Lower lobe of right lung (tissue), 2 donors: ENCODE data around the gene DNAJB2. TPM values are rescaled to one million over a fixed set of nuclear protein-coding genes. Genes with fewer than 3 reads are reported as not detected.

Experiments used
- ATAC-seq, 2 donors: fragments of 200-7000 bp; cut with Tn5 transposase; one replicate each; pipeline ENCODE4 v1.9.1; 2020 to 2022; ENCODE audit warnings: mild to moderate bottlenecking in 2 of 2, moderate library complexity in 2 of 2
- DNase-seq: peaks from one replicate; pipeline ENCODE4 v3.0.0-alpha.2; 2020
- H3K27ac ChIP-seq: fragments of 200-600 bp; one replicate; pipeline ENCODE4 v1.8.0; 2022
- H3K27me3 ChIP-seq: fragments of 200-600 bp; one replicate; pipeline ENCODE4 v1.8.0; 2022; ENCODE audit warnings: low read depth
- H3K36me3 ChIP-seq: fragments of 200-600 bp; one replicate; pipeline ENCODE4 v1.8.0; 2022; ENCODE audit warnings: mild to moderate bottlenecking
- H3K4me1 ChIP-seq: fragments of 200-600 bp; one replicate; pipeline ENCODE4 v1.8.0; 2022
- H3K4me3 ChIP-seq: fragments of 200-600 bp; one replicate; pipeline ENCODE4 v1.8.0; 2022; ENCODE audit warnings: mild to moderate bottlenecking
- H3K9me3 ChIP-seq: fragments of 200-600 bp; one replicate; pipeline ENCODE4 v1.8.0; 2022
- intact Hi-C: fragments of 100-400 bp; cut with DNase I; formaldehyde crosslinking; loops from one replicate; pipeline ENCODE4 v1.11.0; 2022
- microRNA-seq: library from miRNA; unstranded; fragments of <30 nt; microRNA quantifications from one replicate; pipeline ENCODE4 v1.2.0, GENCODE V29; 2020; ENCODE audit warnings: borderline number of aligned reads
- total RNA-seq: library from RNA; stranded (reverse); fragmentation: NEBNext Ultra II Directional; extraction: Animal tissue kit (Norgen Biotek cat#: 25700); gene quantifications from one replicate; pipeline ENCODE4 v1.2.1, GENCODE V29; 2021
- TF ChIP-seq, protein P1 (sequence below): fragments of 200-600 bp; IDR thresholded peaks from one replicate; pipeline ENCODE4 v1.8.0; 2022; ENCODE audit warnings: antibody characterized with exemption, mild to moderate bottlenecking
- donor health status: DM: no; HTN: yes; CAD: no; lungs with severe emphysema.

The DNAJB2 gene
- total RNA-seq, 1 donor from 2014 or later = 76.6 TPM

DNA sequence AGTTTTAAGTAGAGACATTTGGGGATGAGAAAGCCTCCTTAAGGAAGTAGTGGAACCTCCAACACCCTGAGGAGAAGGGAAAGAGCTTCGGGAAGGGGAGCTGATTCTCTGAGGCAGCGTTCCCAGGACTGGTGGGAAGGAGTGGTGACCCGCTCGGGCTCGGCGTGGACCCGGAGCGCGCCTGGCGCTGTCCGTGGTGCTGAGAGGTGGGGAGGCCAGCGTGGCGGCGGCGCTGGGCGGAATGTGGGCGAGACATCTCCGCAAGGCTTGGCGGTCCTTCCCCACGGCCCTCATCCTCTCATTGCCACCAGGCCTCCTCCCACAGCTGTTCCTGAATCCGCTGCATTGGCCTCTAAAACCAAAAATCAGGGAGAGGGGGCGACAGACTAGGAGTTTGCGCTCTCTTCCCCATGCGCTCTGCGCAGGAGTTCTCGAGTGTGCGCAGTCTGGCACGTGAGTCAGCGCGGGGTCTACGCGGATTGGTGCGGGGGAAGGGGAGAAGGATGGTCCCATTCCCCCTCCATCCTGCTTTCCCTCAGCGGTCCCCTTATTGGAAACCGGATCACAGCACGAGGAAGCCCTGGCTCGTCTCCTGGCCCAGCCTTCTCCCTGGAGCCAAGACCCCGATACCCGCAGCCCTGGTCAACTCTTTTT, 52.5 kb downstream of the DNAJB2 start:
- no peak overlapping the region for H3K4me3 ChIP-seq
- no peaks in the 10 kb centered on the region for H3K4me1 ChIP-seq
- intact Hi-C loops = no loop called here
- H3K9me3 ChIP-seq = no peaks in the 10 kb centered on the region
- H3K36me3 ChIP-seq = no peaks in the 10 kb centered on the region
- H3K27ac ChIP-seq = no peak overlapping the region
- no peak for DNase-seq
- peaks cover 54% of the 10 kb centered on the region for H3K27me3 ChIP-seq
- ATAC-seq = peak; percentile 61 to 80
- TF ChIP-seq, protein P1, sequence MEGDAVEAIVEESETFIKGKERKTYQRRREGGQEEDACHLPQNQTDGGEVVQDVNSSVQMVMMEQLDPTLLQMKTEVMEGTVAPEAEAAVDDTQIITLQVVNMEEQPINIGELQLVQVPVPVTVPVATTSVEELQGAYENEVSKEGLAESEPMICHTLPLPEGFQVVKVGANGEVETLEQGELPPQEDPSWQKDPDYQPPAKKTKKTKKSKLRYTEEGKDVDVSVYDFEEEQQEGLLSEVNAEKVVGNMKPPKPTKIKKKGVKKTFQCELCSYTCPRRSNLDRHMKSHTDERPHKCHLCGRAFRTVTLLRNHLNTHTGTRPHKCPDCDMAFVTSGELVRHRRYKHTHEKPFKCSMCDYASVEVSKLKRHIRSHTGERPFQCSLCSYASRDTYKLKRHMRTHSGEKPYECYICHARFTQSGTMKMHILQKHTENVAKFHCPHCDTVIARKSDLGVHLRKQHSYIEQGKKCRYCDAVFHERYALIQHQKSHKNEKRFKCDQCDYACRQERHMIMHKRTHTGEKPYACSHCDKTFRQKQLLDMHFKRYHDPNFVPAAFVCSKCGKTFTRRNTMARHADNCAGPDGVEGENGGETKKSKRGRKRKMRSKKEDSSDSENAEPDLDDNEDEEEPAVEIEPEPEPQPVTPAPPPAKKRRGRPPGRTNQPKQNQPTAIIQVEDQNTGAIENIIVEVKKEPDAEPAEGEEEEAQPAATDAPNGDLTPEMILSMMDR = no peak

DNA sequence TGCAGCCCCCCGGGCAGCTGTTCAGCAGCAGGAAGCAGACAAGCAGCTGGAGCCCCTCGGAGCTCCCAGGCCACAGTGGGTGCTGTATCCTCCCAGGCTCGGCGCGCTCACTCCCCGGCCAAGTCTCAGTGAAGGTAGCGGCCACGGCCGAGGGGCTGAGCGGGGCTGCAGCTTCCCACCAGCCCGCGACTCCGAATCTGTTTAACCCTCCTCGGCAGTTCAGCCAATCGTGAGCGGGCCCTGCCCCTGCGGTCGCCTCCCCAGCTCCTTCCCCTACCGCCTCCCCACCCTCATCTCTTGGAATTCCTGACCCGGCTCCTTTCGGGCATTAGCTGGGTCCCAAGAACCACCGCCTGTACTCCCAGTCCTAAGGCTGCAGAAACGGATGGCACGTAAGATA, 53.4 kb downstream of the DNAJB2 start, which contains the start of gene RESP18:
TSS of gene RESP18 (minus strand) at position 203 of the 400 bp plus-strand sequence.
- TF ChIP-seq, protein P1 = no peak
- intact Hi-C loops = no loop called here
- ATAC-seq (no peak), DNase-seq (no peak)
- Histone ChIP-seq H3K27ac (no peak within 1 kb of the TSS), H3K4me1 (no peaks in the 10 kb centered on the region), H3K9me3 (no peaks in the 10 kb centered on the region), H3K27me3 (peaks cover 61% of the 10 kb centered on the region), H3K4me3 (no peak within 1 kb of the TSS), H3K36me3 (no peaks in the 10 kb centered on the region)

DNA sequence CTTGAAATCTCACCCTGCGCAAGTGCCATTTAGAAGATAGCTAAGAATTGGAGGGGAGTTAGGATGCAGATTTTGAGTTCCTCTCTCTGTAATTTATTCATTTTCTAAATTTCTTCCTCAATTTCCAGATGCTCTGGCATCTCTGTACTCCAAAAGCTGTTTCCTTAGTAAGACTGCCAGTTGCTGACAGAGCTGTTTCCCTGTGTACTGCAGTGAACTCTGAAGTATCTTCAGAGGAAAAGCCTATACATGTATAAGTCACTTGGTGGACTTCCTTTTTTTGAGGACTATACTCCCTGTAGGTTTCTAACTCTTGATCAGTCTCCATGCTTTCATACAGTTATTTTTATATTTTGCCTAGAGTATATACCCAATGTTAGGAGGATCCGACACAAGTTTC, 54.9 kb downstream of the DNAJB2 start:
- peaks cover 51% of the 10 kb centered on the region for H3K27me3 ChIP-seq

DNA sequence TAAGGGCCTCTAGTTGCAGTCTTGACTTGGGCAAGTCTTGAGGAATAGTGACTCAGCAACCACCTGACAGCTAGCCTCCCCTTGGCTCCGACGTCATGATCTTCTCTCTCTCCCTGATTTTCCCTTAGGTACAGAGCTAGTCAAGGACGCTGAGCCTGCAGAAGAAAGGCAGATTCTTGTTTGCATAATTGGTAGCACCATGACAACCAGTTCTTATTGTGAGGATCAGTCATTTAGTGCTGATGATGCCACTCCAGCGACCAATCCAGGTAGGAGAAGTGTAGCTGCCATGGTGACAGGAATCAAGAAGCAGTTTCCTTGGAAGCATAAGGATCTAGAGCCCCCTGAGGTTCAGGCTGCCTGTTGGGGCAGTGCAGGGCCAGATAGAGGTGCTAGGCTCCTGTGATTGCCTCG, 56.2 kb downstream of the DNAJB2 start:
- no peak overlapping the region for H3K27ac ChIP-seq
- DNase-seq (no peak), ATAC-seq (no peak)
- H3K4me1 ChIP-seq = no peaks in the 10 kb centered on the region
- H3K27me3 ChIP-seq = peaks cover 51% of the 10 kb centered on the region
- H3K36me3 ChIP-seq = no peaks in the 10 kb centered on the region
- intact Hi-C loops = no loop called here
- H3K4me3 ChIP-seq = no peak overlapping the region
- H3K9me3 ChIP-seq = no peaks in the 10 kb centered on the region
- TF ChIP-seq, protein P1 = no peak

More for the DNA sequence above, 54.9 kb downstream of the DNAJB2 start:
- no peaks in the 10 kb centered on the region for H3K9me3 ChIP-seq
- ATAC-seq (no peak), DNase-seq (no peak)
- H3K4me3 ChIP-seq = no peak overlapping the region
- intact Hi-C loops = no loop called here
- TF ChIP-seq, protein P1 = no peak
- H3K4me1 ChIP-seq = no peaks in the 10 kb centered on the region
- H3K27ac ChIP-seq = no peak overlapping the region
- no peaks in the 10 kb centered on the region for H3K36me3 ChIP-seq

Small RNA genes lying within 50 kb of the gene (microRNA-seq; reads per million reads assigned to microRNA genes)
- not detected for gene MIR153-1

Other genes with a start within 250 kb of the DNAJB2 start
- 7.6 TPM for gene CFAP65, start 237.8 kb upstream of the DNAJB2 start, total RNA-seq
- 0.71 TPM for gene IHH, start 218.4 kb upstream of the DNAJB2 start, total RNA-seq
- 13.0 TPM for gene NHEJ1, start 118.6 kb upstream of the DNAJB2 start, total RNA-seq
- 3.4 TPM for gene SLC23A3, start 109.3 kb upstream of the DNAJB2 start, total RNA-seq
- 67.7 TPM for gene CNPPD1, start 102.4 kb upstream of the DNAJB2 start, total RNA-seq
- gene RETREG2, start 101.1 kb upstream of the DNAJB2 start, total RNA-seq = 82.3 TPM
- gene ZFAND2B, start 72.6 kb upstream of the DNAJB2 start, total RNA-seq = 32.6 TPM
- 15.4 TPM for gene ABCB6, start 60.4 kb upstream of the DNAJB2 start, total RNA-seq
- gene ATG9A, start 49.7 kb upstream of the DNAJB2 start, total RNA-seq = 45.7 TPM
- gene ANKZF1, start 49.6 kb upstream of the DNAJB2 start, total RNA-seq = 46.1 TPM
- 12.6 TPM for gene GLB1L, start 33.9 kb upstream of the DNAJB2 start, total RNA-seq
- gene STK16, start 33.9 kb upstream of the DNAJB2 start, total RNA-seq = 26.7 TPM
- 3.5 TPM for gene TUBA4B, start 26.1 kb upstream of the DNAJB2 start, total RNA-seq
- gene TUBA4A, start 25.4 kb upstream of the DNAJB2 start, total RNA-seq = 35.0 TPM
- not detected for gene PTPRN, start 30.0 kb downstream of the DNAJB2 start, total RNA-seq
- not detected for gene RESP18, start 53.4 kb downstream of the DNAJB2 start, total RNA-seq
- 79.5 TPM for gene DNPEP, start 108.5 kb downstream of the DNAJB2 start, total RNA-seq
- 64.5 TPM for gene DES, start 139.0 kb downstream of the DNAJB2 start, total RNA-seq
- 6.5 TPM for gene SPEG, start 155.5 kb downstream of the DNAJB2 start, total RNA-seq
- 29.9 TPM for gene GMPPA, start 219.5 kb downstream of the DNAJB2 start, total RNA-seq
- gene ASIC4, start 235.1 kb downstream of the DNAJB2 start, total RNA-seq = 0.53 TPM